ENCODE results near the gene P3R3URF. TPM values are rescaled to one million over a fixed set of nuclear protein-coding genes. Genes with fewer than 3 reads are reported as not detected.
"Not testable (repeated sequence)": the region's sequence is repeated elsewhere in the genome, so short reads cannot be mapped to it uniquely, and the experiment has no call there.

P3R3URF gene
- total RNA-seq (2021) = not detected in 2 replicates
- Bru-seq, nascent RNA = not detected
- not detected for BruChase-seq, experiment 1, labeled RNA remaining after a 2-hour chase
- not detected for BruChase-seq, experiment 2, labeled RNA remaining after a 6-hour chase
- long read RNA-seq = 0 reads

GRCh38 chr1:46176211-46176865 lies at the start of gene P3R3URF:
P3R3URF (minus strand) TSS chr1:46176488; CDS start chr1:46176471, 17 bp downstream.
- H3K9me2 ChIP-seq (ENCODE audit: insufficient read depth) = no peaks in the 10 kb centered on the region
- H3K4me1 ChIP-seq (replicated peaks; ENCODE audit: insufficient read depth) = peaks cover 74% of the 10 kb centered on the region
- no peak for TF ChIP-seq CTCF (conservative IDR thresholded peaks at IDR 0.05)
- no peak for TF ChIP-seq EZH2 (IDR thresholded peaks at IDR 0.05; ENCODE audit: low read depth)
- no TSS peak for BruUV-seq (replicated peaks)
- peak within 1 kb of the TSS; percentile 99 for H3K27ac ChIP-seq
- H3F3A ChIP-seq (ENCODE audit: insufficient read depth, low read depth) = peaks cover 49% of the 10 kb centered on the region
- peaks cover 26% of the 10 kb centered on the region for H3K79me2 ChIP-seq (ENCODE audit: low read depth)
- H3K4me3 ChIP-seq = peak within 1 kb of the TSS; percentile 30; the same call in 1 of the 2 replicates
- 0 out of 2 replicates have a peak within 1 kb of the TSS, but pooled peaks have one; percentile 7 for H2AFZ ChIP-seq
- CTCF ChIA-PET = no interaction called here
- no peaks in the 10 kb centered on the region for H3K27me3 ChIP-seq (ENCODE audit: insufficient read depth, low read depth)
- POLR2A ChIA-PET (ENCODE audit: unreplicated experiment) = interaction anchor here (0.6 kb wide), 1 partner anchor 600 kb away, joined by 6 read pairs; no protein-coding TSS in a partner anchor
- H3K4me2 ChIP-seq = peak within 1 kb of the TSS; percentile 86
- intact Hi-C loops (cut with micrococcal nuclease; ENCODE audit: unreplicated experiment) = no loop called here
- H3K9me3 ChIP-seq (ENCODE audit: insufficient read depth, low read depth) = no peaks in the 10 kb centered on the region
- DNase-seq = no peak
- no peaks in the 10 kb centered on the region for H4K20me1 ChIP-seq (ENCODE audit: insufficient read depth)
- no peaks in the 10 kb centered on the region for H3K36me3 ChIP-seq (ENCODE audit: low read depth)

GRCh38 chr1:46224966-46225365 lies 48.7 kb upstream of the P3R3URF start:
- Histone ChIP-seq H3K9me2 (ENCODE audit: insufficient read depth) (no peaks in the 10 kb centered on the region), H3K4me2 (no peak overlapping the region), H3F3A (ENCODE audit: insufficient read depth, low read depth) (peaks cover 6% of the 10 kb centered on the region; the same call in 1 of the 2 replicates), H3K27me3 (ENCODE audit: insufficient read depth, low read depth) (no peaks in the 10 kb centered on the region), H3K27ac (no peak overlapping the region), H3K9me3 (ENCODE audit: insufficient read depth, low read depth) (no peaks in the 10 kb centered on the region), H3K4me3 (no peak overlapping the region), H2AFZ (no peak overlapping the region), H4K20me1 (ENCODE audit: insufficient read depth) (no peaks in the 10 kb centered on the region), H3K79me2 (ENCODE audit: low read depth) (no peaks in the 10 kb centered on the region), H3K36me3 (ENCODE audit: low read depth) (no peaks in the 10 kb centered on the region), H3K4me1 (replicated peaks; ENCODE audit: insufficient read depth) (peaks cover 5% of the 10 kb centered on the region)
- no TSS peak for BruUV-seq (replicated peaks)
- POLR2A ChIA-PET (ENCODE audit: unreplicated experiment) = interaction anchor here (0.6 to 1.1 kb wide), 2 partner anchors 43 to 1495 kb away, joined by 3 to 6 read pairs; no protein-coding TSS in a partner anchor
- TF ChIP-seq EZH2 (IDR thresholded peaks at IDR 0.05; ENCODE audit: low read depth) (no peak), CTCF (conservative IDR thresholded peaks at IDR 0.05) (no peak)
- intact Hi-C loops (cut with micrococcal nuclease; ENCODE audit: unreplicated experiment) = loop anchor here (10.0 kb wide), 2 partner anchors 730 to 1210 kb away; partner anchors contain the start of genes HECTD3, TESK2 and UROD
- CTCF ChIA-PET = interaction anchor here (0.7 to 1.9 kb wide), 3 partner anchors 22 to 176 kb away, joined by 3 to 26 read pairs (median 3); partner anchors contain the start of gene RAD54L
- no peak for DNase-seq

GRCh38 chr1:46223472-46223943 lies 47.2 kb upstream of the P3R3URF start:
- Histone ChIP-seq H3K4me3 (no peak overlapping the region), H3K4me2 (peak overlapping the region; percentile 27; the same call in 1 of the 2 replicates), H3K4me1 (replicated peaks; ENCODE audit: insufficient read depth) (peaks cover 5% of the 10 kb centered on the region), H3K9me3 (ENCODE audit: insufficient read depth, low read depth) (no peaks in the 10 kb centered on the region), H3K27me3 (ENCODE audit: insufficient read depth, low read depth) (no peaks in the 10 kb centered on the region), H3F3A (ENCODE audit: insufficient read depth, low read depth) (peaks cover 6% of the 10 kb centered on the region; the same call in 1 of the 2 replicates), H3K27ac (no peak overlapping the region), H2AFZ (no peak overlapping the region), H3K36me3 (ENCODE audit: low read depth) (no peaks in the 10 kb centered on the region), H3K79me2 (ENCODE audit: low read depth) (no peaks in the 10 kb centered on the region), H3K9me2 (ENCODE audit: insufficient read depth) (no peaks in the 10 kb centered on the region), H4K20me1 (ENCODE audit: insufficient read depth) (no peaks in the 10 kb centered on the region)
- DNase-seq = peak; percentile 81 to 87
- ChIA-PET CTCF (interaction anchor here (0.6 to 1.9 kb wide), 19 partner anchors 9 to 339 kb away, joined by 3 to 58 read pairs (median 4); partner anchors contain the start of genes POMGNT1 and RAD54L), POLR2A (ENCODE audit: unreplicated experiment) (interaction anchor here (0.6 to 1.3 kb wide), 9 partner anchors 13 to 1437 kb away, joined by 3 to 20 read pairs (median 4); no protein-coding TSS in a partner anchor)
- no TSS peak for BruUV-seq (replicated peaks)
- intact Hi-C loops (cut with micrococcal nuclease; ENCODE audit: unreplicated experiment) = loop anchor here (1.0 to 10.0 kb wide), 7 partner anchors 25 to 1209 kb away; partner anchors contain the start of genes HECTD3, POMGNT1, TESK2 and UROD
- no peak for TF ChIP-seq EZH2 (IDR thresholded peaks at IDR 0.05; ENCODE audit: low read depth)
- peak; percentile 97 for TF ChIP-seq CTCF (conservative IDR thresholded peaks at IDR 0.05)

GRCh38 chr1:46223055-46223454 lies 46.8 kb upstream of the P3R3URF start:
- not testable (repeated sequence) for H3K9me3 ChIP-seq (ENCODE audit: insufficient read depth, low read depth); H3K9me2 ChIP-seq (ENCODE audit: insufficient read depth); H2AFZ ChIP-seq; H4K20me1 ChIP-seq (ENCODE audit: insufficient read depth); DNase-seq; H3K27ac ChIP-seq; H3F3A ChIP-seq (ENCODE audit: insufficient read depth, low read depth); H3K36me3 ChIP-seq (ENCODE audit: low read depth); H3K27me3 ChIP-seq (ENCODE audit: insufficient read depth, low read depth); H3K4me3 ChIP-seq; H3K4me1 ChIP-seq (replicated peaks; ENCODE audit: insufficient read depth); BruUV-seq (replicated peaks); H3K79me2 ChIP-seq (ENCODE audit: low read depth)
- POLR2A ChIA-PET (ENCODE audit: unreplicated experiment) = interaction anchor here (0.6 to 1.3 kb wide), 6 partner anchors 12 to 1208 kb away, joined by 3 to 20 read pairs (median 6); no protein-coding TSS in a partner anchor
- CTCF ChIA-PET = interaction anchor here (0.7 to 1.9 kb wide), 14 partner anchors 9 to 338 kb away, joined by 3 to 58 read pairs (median 4); partner anchors contain the start of genes POMGNT1 and RAD54L
- intact Hi-C loops (cut with micrococcal nuclease; ENCODE audit: unreplicated experiment) = loop anchor here (1.0 to 10.0 kb wide), 7 partner anchors 25 to 1208 kb away; partner anchors contain the start of genes HECTD3, POMGNT1, TESK2 and UROD
- H3K4me2 ChIP-seq = peak overlapping the region; percentile 27; the same call in 1 of the 2 replicates
